Vagina (tissue), 2 donors: ENCODE measurements around the gene RNASE8.

Source experiments
- CTCF ChIP-seq, 3 experiments: fragments of 450-650 bp in 2 of 3; fragments of 200-600 bp in 1 of 3; sonication (generic) in 1 of 3; IDR thresholded peaks; one replicate each; pipeline ENCODE4 v1.5.1; 2017 to 2019; ENCODE audit warnings: antibody characterized with exemption in 3 of 3, mild to moderate bottlenecking in 2 of 3, moderate library complexity in 2 of 3
- POLR2A ChIP-seq, 2 donors: fragments of 450-650 bp; IDR thresholded peaks; one replicate each; pipeline ENCODE4 v1.6.1; 2017; ENCODE audit warnings: antibody characterized with exemption in 2 of 2, mild to moderate bottlenecking in 2 of 2, moderate library complexity in 2 of 2

- TF ChIP-seq POLR2A (IDR thresholded peaks at IDR 0.05) (no peak), CTCF (IDR thresholded peaks at IDR 0.05) (no peak)
These were observed 39.3 kb upstream of the RNASE8 start for GRCh38 chr14:21018286-21018685.
